GM18499 (cell line): ENCODE results near the gene NIPA2.

Experiments
- ATAC-seq: cut with Tn5 transposase; IDR thresholded peaks from one replicate; pipeline ENCODE4 v1.9.1; 2021; ENCODE audit warnings: moderate number of reproducible peaks; ENCODE audit not compliant: insufficient read depth, unreplicated experiment

The NIPA2 gene

GRCh38 chr15:22893881-22894280 is 55.4 kb downstream of the NIPA2 start:
- no peak for ATAC-seq

- ATAC-seq = peak; percentile 80
These were observed 57.2 kb downstream of the NIPA2 start for GRCh38 chr15:22895465-22896190.

DNA sequence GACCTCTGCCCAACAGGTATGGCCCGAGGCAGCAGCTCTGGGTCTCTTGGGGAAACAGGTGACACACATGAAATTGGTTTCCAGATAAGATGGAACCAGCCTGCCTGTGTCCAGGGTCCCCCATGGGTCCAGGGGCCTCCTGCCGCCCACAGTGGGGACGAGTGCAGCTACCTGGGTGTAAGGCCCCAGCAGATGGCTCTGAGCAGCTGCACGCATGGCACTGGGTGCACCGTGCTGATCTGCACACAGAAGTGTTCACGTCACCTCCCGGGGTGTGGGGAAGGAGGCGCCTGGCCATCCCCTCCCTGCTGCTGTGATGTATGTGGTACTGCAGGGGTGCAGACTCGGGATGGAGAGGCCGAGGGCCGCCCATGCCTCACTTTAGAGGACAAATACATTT is 63.6 kb downstream of the NIPA2 start:
- no peak for ATAC-seq

DNA sequence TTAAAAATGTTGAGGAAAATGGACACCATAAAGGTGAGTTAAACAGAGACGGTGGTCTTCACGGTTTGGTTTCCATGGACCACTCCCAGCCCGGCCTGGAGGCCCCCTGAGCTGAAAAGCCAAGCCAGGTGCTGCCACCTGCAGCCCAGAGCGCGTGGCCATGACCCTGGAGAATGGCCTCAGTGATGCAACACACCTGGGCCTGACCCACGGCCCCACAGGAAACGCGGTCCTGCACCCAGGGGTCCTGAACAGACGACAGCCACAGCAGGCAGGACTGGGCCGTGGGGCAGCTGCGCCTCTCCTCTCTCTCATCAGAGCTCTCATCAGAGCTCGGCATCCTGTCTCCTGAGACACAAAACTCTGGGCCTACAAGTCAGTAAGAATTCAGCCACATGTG is 64.1 kb downstream of the NIPA2 start:
- ATAC-seq = no peak

- no peak for ATAC-seq
These were observed 64.5 kb downstream of the NIPA2 start for GRCh38 chr15:22902981-22903380.

- ATAC-seq = no peak
These were observed 65.0 kb downstream of the NIPA2 start for GRCh38 chr15:22903427-22903826.

GRCh38 chr15:22903961-22904534 is 65.6 kb downstream of the NIPA2 start:
- ATAC-seq = no peak

DNA sequence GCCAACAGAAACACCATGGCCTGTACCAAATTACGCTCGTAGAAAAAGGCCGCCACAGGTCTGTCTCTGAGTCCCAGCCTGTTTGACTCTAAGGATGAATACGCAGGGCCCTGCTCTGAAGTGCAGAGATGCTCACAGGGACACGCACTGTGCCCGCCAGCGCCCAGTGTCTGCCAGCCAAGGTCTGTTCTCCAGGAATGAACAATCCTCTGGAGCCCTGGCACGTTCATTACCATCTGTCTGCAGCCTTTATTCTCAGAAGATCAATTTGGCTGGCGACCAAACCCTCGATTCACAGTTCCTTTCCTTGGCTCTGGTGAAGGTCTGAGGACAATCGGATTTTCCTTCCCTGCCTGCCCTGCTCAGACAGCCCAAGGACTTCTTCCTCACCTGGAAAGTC is 66.3 kb downstream of the NIPA2 start:
- no peak for ATAC-seq

GRCh38 chr15:22907161-22907950 is 68.9 kb downstream of the NIPA2 start:
- no peak for ATAC-seq

GRCh38 chr15:22908830-22909229 is 70.4 kb downstream of the NIPA2 start:
- no peak for ATAC-seq

GRCh38 chr15:22911306-22911705 is 72.8 kb downstream of the NIPA2 start:
- no peak for ATAC-seq

DNA sequence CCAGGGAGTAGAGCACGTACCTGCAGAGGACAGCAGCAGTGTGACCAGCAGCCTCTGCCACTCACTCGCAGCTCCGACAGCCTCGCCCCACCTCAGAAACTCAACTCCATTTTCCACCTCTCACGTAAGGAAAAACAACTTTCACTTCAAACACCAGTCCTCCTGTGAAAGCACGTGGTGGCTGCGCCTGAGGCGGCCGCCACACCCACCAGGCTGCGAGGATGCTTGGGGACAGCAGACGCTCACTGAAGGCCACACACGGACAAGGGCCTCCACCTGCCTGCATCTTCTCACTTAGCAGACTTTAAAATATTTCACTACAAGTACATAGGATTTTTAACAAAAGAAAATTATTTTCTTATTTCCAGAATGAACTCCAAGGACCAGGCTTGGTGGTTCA is 73.8 kb downstream of the NIPA2 start:
- no peak for ATAC-seq

DNA sequence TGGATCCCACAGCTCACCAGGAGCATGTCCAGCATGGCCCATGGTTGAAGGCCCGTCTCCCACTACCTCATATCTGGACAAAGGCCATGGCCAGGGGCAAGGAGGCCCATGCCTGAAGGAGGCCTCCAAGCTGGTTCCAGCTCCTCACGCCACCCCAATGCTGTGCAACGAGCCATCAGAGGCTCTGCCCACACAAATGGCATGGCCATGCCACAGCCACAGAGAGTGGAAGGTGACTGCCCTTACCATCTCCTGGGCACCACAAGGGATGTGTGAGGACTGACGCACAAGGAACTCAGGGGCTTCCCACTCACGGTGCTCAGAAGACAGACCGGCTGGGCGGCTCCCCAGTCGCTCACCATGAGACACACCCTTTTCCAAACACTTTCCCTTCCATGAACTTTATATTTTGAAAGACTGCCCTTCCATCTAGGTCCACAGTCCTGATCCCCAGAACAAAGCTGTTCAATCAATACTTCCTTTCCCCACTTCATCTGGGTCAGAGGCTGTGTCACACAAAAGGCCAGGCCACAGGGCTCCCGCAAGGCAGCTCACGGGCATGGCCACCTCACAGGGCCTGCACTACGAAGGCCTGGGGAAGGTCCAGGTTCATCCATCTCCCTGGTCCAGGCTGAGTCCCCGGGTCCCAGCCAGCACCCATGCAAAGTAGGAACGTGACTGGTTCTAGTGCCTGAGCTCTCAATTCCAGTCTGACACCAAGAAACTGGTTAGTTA is 75.3 kb downstream of the NIPA2 start:
- ATAC-seq = no peak

DNA sequence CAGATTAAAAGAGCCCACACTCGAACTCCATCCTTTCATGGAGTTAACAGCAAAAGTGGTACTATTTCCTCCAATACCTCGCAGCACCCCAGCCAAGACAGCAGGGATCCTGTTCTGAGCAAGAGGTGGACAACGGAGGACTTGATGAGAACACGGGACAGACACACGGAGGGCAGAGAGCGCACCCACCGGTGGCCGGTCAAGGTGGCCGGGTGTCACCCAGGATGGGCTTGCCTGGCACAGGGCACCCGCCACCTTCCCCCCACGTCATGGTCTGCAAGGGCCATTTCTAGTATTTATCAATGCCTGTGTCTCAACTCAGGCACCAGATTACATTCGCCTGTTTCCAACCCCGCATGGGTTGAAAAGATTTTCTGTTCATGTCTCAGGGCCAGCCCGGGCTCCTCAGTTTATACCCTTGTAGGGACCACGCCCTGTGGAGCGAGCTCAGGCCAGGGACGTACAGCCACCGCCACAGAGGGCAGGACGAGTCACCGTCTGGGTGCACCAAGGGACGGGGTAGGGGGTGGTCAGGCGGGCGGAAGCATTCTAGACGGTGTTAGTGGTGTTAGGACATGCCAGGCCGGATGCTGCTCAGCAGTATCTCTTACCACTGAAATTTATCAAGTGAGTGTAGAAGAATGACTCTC is 77.5 kb downstream of the NIPA2 start:
- ATAC-seq = no peak

- ATAC-seq = no peak
These were observed 78.3 kb downstream of the NIPA2 start for GRCh38 chr15:22916606-22917350.

- no peak for ATAC-seq
These were observed 79.1 kb downstream of the NIPA2 start for GRCh38 chr15:22917556-22917955.
